Upper lobe of left lung (tissue), 6 donors: ENCODE measurements around the gene CARMIL3. TPM values are rescaled to one million over a fixed set of nuclear protein-coding genes. Genes with fewer than 3 reads are reported as not detected.

Source experiments
- ATAC-seq, 2 donors: fragments of 200-7000 bp; cut with Tn5 transposase; one replicate each; pipeline ENCODE4 v1.9.1; 2022; ENCODE audit warnings: mild to moderate bottlenecking in 2 of 2, moderate library complexity in 2 of 2; ENCODE audit not compliant: low FRiP score in 2 of 2
- DNase-seq, 2 donors: peaks; one replicate each; pipeline ENCODE4 v3.0.0-alpha.2; 2019 to 2020
- H3K27ac ChIP-seq, 4 donors: fragments of 200-600 bp; sonication (generic); one replicate each; pipeline ENCODE4 v1.5.1; 2016 to 2019
- H3K27me3 ChIP-seq, 4 donors: fragments of 200-600 bp; sonication (generic); one replicate each; pipeline ENCODE4 v1.5.1; 2017 to 2019
- H3K36me3 ChIP-seq, 4 donors: fragments of 200-600 bp; sonication (generic); one replicate each; pipeline ENCODE4 v1.5.1; 2016 to 2019
- H3K4me1 ChIP-seq, 4 donors: fragments of 200-600 bp; sonication (generic); one replicate each; pipeline ENCODE4 v1.5.1; 2018 to 2019
- H3K4me3 ChIP-seq, 4 donors: fragments of 200-600 bp; sonication (generic); one replicate each; pipeline ENCODE4 v1.5.1; 2017 to 2019; ENCODE audit warnings: mild to moderate bottlenecking in 2 of 4, moderate library complexity in 1 of 4
- H3K9me3 ChIP-seq, 4 donors: fragments of 200-600 bp; sonication (generic); one replicate each; pipeline ENCODE4 v1.5.1; 2018 to 2019
- CTCF ChIP-seq, 6 experiments: fragments of 450-650 bp in 4 of 6; fragments of 200-600 bp in 2 of 6; sonication (generic) in 2 of 6; IDR thresholded peaks; one replicate each; pipeline ENCODE4 v1.5.1; 2016 to 2019; ENCODE audit warnings: antibody characterized with exemption in 6 of 6
- EP300 ChIP-seq, 4 donors: sonication (generic); formaldehyde crosslinking; IDR thresholded peaks; one replicate each; pipeline ENCODE4 v1.5.1; 2017; ENCODE audit warnings: antibody characterized with exemption in 4 of 4, control low read depth in 2 of 4
- POLR2A ChIP-seq, 4 donors: fragments of 450-650 bp; IDR thresholded peaks; one replicate each; pipeline ENCODE4 v1.5.1; 2016 to 2017; ENCODE audit warnings: antibody characterized with exemption in 4 of 4, mild to moderate bottlenecking in 2 of 4
- POLR2AphosphoS5 ChIP-seq, 2 donors: sonication (generic); formaldehyde crosslinking; IDR thresholded peaks; one replicate each; pipeline ENCODE4 v1.5.1; 2017; ENCODE audit warnings: antibody characterized with exemption in 2 of 2
- WGBS, 2 donors: methylation state at CpG; one replicate each; pipeline ENCODE4 v1.1.5; 2017 to 2018; 5-methylcytosine and 5-hydroxymethylcytosine counted together
- total RNA-seq, 6 donors: library from RNA; depleted of rRNA in 4 of 6; stranded (reverse); fragments of >200 nt in 4 of 6; gene quantifications; one replicate each; pipeline versions ENCODE4 v1.1.0 to v1.2.1, GENCODE V29; 2016 to 2021
- donor health status: DM: no; HTN: no; CAD: no; lungs with moderate emphysema.
- donor health status: DM: no; HTN: yes; CAD: no; lungs with severe emphysema.

Gene CARMIL3
- total RNA-seq, 6 donors from 2014 or later: 0.39 to 15.7 (median 1.2) TPM

DNA sequence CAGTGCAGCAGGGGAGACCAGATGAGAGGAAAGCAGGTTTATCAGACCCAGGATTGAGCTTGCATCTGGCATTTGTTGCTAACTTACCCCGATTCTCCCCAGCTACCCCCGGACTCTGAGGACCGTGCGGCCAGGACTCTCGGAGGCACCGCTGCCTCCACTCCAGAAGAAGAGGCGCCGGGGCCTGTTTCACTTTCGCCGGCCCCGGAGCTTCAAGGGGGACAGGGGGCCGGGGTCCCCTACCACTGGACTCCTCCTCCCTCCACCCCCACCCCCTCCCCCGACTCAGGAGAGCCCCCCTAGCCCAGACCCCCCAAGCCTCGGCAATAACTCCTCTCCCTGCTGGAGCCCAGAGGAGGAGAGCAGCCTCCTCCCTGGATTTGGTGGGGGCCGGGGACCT, 13.0 kb downstream of the CARMIL3 start:
- no peaks in the 10 kb centered on the region for H3K27me3 ChIP-seq
- ATAC-seq: no peak

DNA sequence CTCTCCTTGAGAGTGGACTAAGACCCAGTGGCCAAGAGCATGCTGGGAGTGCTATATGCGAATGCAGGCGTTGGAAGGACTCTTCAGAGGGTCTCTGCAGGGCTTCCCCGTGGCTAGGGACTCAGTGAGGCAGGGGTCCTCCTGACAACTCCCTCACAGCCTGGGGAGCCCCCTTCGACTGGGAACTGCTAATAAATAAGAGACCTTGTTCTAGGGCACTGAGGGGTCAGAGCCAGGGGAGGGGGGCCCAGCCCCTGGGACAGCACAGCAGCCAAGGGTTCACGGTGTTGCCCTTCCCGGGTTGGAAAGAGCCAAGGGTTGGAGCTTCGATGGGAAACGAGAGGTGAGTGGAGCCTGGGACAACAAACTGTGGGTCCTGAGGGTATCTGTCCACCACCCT, 13.6 kb downstream of the CARMIL3 start:
- H3K36me3 ChIP-seq: no peaks in the 10 kb centered on the region
- H3K27ac ChIP-seq: no peak overlapping the region
- DNase-seq: no peak
- TF ChIP-seq CTCF (IDR thresholded peaks at IDR 0.05) (no peak), POLR2A (IDR thresholded peaks at IDR 0.05) (no peak)
- no peaks in the 10 kb centered on the region for H3K9me3 ChIP-seq
- no peak overlapping the region for H3K4me3 ChIP-seq
- H3K4me1 ChIP-seq: no peaks in the 10 kb centered on the region
- ATAC-seq: no peak
- WGBS, 2 donors: 69% methylated on average over 8 of the region's 8 CpGs
- no peaks in the 10 kb centered on the region for H3K27me3 ChIP-seq

More for the DNA sequence above, 13.0 kb downstream of the CARMIL3 start:
- Histone ChIP-seq H3K4me3 (no peak overlapping the region), H3K9me3 (no peaks in the 10 kb centered on the region), H3K36me3 (no peaks in the 10 kb centered on the region), H3K4me1 (no peaks in the 10 kb centered on the region), H3K27ac (no peak overlapping the region)
- TF ChIP-seq POLR2AphosphoS5 (IDR thresholded peaks at IDR 0.05): no peak
- TF ChIP-seq CTCF (IDR thresholded peaks at IDR 0.05): no peak
- no peak for TF ChIP-seq EP300 (IDR thresholded peaks at IDR 0.05)
- no peak for TF ChIP-seq POLR2A (IDR thresholded peaks at IDR 0.05)
- 88 to 90% methylated on average over 4 to 15 of the region's 15 CpGs for WGBS, 2 donors
- DNase-seq: no peak

DNA sequence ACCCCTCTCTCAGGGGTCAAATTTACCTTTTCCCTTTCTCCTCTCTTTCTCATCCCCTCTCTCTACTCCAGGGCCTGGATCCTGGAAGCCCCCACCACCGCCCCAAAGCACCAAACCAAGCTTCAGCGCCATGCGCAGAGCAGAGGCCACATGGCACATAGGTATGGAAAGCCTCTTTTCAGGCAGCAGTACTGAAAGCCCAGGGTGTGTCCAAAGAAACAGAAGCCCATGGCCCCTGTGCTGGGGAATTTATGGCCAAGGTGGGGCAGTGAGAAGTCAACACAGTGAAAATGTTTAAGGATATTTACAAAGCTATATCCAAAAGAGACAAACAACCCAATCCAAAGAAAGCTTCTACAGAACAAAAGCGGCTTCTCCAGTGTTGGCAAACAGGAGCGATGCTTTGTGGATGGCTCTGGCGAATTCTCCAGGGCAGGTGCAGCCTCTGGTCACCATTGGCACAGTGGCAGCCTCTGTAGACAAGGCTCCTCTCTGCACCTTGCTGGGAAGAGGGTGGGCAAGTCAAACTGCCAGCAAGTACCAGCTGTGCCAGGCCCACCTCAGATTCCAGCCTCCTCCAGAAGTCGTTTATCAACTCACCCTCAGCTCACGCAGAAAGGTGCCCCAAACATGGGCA, 14.8 kb downstream of the CARMIL3 start:
- no peaks in the 10 kb centered on the region for H3K27me3 ChIP-seq
- no peak for TF ChIP-seq CTCF (IDR thresholded peaks at IDR 0.05)
- TF ChIP-seq POLR2A (IDR thresholded peaks at IDR 0.05): no peak
- no peak for TF ChIP-seq EP300 (IDR thresholded peaks at IDR 0.05)
- WGBS, 2 donors: 87 to 88% methylated on average over 8 of the region's 8 CpGs
- H3K27ac ChIP-seq: no peak overlapping the region
- DNase-seq (no peak), ATAC-seq (no peak)
- no peak overlapping the region for H3K4me3 ChIP-seq
- H3K9me3 ChIP-seq: no peaks in the 10 kb centered on the region
- no peaks in the 10 kb centered on the region for H3K4me1 ChIP-seq
- no peaks in the 10 kb centered on the region for H3K36me3 ChIP-seq

- WGBS, 2 donors: 88 to 94% methylated on average over 12 of the region's 12 CpGs
- no peak overlapping the region for H3K27ac ChIP-seq
- H3K4me3 ChIP-seq: no peak overlapping the region
- H3K9me3 ChIP-seq: no peaks in the 10 kb centered on the region
- no peaks in the 10 kb centered on the region for H3K36me3 ChIP-seq
- H3K4me1 ChIP-seq: peaks cover 0 to 1% (median under 1%) of the 10 kb centered on the region in 4 donors
- ATAC-seq (no peak), DNase-seq (no peak)
- no peaks in the 10 kb centered on the region for H3K27me3 ChIP-seq
- TF ChIP-seq POLR2AphosphoS5 (IDR thresholded peaks at IDR 0.05) (no peak), CTCF (IDR thresholded peaks at IDR 0.05) (no peak), EP300 (IDR thresholded peaks at IDR 0.05) (no peak), POLR2A (IDR thresholded peaks at IDR 0.05) (no peak)
These were observed 15.6 kb downstream of the CARMIL3 start for GRCh38 chr14:24067133-24068082.
